Endometrial microvascular endothelial cells (primary cell): Measurements from ENCODE around the gene ICOS. TPM values are rescaled to one million over a fixed set of nuclear protein-coding genes. Genes with fewer than 3 reads are reported as not detected.
"Not testable (repeated sequence)": the region's sequence is repeated elsewhere in the genome, so short reads cannot be mapped to it uniquely, and the experiment has no call there.

ENCODE experiments used
- in situ Hi-C: cut with HindIII; loops from 2 replicates; pipeline ENCODE4 v1.10.0; 2017; ENCODE audit warnings: low sequenced_read_pairs, low pct_unique_long_range_greater_than_20kb; ENCODE audit errors: inconsistent ontology term
- total RNA-seq: library from RNA; depleted of rRNA; stranded (reverse); fragments of >200 nt; gene quantifications from one replicate; pipeline ENCODE4 v1.2.3, GENCODE V29; 2015; ENCODE audit errors: inconsistent ontology term

Gene ICOS
- total RNA-seq, 1 donor from 2014 or later = not detected

DNA sequence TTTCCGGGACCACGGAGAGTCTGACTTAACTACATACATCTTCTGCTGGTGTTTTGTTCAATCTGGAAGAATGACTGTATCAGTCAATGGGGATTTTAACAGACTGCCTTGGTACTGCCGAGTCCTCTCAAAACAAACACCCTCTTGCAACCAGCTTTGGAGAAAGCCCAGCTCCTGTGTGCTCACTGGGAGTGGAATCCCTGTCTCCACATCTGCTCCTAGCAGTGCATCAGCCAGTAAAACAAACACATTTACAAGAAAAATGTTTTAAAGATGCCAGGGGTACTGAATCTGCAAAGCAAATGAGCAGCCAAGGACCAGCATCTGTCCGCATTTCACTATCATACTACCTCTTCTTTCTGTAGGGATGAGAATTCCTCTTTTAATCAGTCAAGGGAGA, 23.1 kb downstream of the ICOS start:
- in situ Hi-C loops = no loop called here

- in situ Hi-C loops = no loop called here
Observed at GRCh38 chr2:203960811-203961210, 24.2 kb downstream of the ICOS start.

GRCh38 chr2:203965190-203965589, 28.6 kb downstream of the ICOS start:
- in situ Hi-C loops = not testable (repeated sequence)

DNA sequence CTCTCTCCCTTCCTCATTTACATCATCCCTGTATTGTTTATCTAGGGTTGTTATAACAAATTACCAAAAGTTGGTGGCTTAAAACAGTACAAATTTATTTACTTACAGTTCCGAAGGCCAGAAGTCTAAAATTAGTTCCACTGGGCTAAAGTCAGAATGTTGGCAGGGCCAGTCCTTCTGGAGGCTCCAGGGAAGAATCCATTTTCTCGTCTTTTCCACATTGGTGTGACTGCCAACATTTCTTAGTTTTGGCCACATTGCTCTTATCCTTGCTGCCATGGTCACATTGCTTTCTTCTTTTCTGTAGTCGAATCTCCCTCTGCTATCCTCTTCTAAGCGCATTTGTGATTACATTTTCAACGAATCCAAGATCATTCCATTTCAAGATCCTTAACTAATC, 34.7 kb downstream of the ICOS start:
- in situ Hi-C loops = no loop called here

DNA sequence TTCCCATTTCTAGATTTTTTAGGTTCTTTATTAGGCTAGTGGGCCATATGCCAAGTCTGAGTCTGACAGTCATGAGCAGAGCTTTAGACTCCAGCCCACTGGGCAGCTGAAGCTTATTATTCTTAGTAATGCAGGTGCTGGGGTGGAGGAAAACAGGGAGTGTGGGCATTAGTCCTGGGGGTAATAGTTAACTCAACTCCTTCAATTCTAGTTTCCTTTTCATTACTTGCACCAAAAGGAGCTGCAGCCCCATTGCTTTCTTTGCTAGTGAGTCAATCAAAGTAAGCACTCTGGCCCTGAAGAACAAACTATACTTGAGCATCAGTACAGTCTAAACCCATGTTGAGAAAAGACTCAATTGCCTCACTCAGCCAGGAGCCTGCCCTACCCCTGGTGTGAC, 35.5 kb downstream of the ICOS start:
- in situ Hi-C loops = no loop called here

DNA sequence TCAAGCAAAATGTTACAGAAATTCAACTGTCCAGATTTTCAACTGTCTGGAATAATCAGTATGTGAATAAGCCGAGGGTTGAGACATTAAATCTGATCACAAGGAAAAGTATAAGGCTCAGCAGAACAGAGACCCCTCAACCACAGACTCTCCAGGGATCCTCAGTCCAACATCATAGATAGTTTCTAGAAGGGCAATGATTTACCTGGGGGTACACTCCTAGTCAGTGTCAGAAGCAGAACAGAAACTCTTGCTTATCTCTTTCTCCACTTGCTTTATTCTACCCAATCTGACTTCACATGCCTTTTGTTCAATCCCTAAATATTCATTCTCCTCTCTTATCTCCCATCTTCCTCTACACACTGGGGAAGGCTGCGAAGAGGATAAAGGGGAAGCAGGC, 36.4 kb downstream of the ICOS start:
- in situ Hi-C loops = no loop called here

DNA sequence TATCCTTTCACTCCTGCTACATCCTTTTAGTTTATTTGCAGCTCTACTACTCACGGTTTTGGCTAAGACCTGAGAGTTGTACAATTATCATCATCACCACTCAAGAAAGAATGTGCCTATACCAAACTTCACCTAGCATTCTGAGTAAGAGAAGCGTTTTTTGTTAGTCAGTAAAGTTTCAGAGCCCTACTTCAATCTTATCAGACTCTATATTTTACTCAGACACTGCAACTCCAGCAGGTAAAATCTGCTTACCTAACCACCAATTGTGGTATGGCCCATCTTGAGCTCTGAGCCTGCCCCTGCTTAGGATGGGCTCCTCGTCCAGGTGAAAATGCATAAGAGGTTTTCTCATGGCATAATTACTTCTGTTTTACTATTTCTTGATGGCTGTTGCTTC, 37.1 kb downstream of the ICOS start:
- in situ Hi-C loops = no loop called here

DNA sequence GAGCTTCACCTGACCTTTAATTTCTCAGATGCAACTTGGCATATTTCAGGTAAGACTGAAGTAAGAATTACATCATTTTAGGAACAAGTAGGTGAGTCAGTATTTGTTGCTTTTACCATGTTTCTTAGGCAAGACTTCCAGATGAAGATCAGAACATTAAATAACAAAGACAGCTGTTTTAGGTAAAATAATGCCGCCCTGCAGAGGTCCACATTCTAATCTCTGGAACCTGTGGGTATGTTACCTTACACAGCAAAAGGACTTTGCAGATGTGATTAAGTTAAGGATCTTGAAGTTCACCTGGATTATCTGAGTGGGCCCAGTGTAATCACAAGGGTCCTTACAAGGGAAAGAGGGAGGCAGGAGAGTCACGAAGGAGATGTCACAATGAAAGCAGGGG, 39.3 kb downstream of the ICOS start:
- in situ Hi-C loops = no loop called here

DNA sequence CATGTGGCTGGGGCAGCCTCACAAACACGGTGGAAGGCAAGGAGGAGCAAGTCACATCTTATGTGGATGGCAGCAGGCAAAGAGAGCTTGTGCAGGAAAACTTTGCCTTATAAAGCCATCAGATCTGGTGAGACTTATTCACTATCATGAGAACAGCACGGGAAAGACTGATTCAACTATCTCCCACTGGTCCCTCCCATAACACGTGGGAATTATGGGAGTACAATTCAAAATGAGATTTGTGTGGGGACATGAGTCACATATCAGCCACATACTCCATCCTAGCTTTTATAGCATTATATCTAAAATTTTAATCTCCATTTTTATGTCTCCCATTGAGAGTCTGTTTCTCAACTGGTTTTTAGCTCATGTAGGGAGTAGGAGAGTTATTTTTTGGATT, 45.7 kb downstream of the ICOS start:
- in situ Hi-C loops = no loop called here

- in situ Hi-C loops = no loop called here
Observed at GRCh38 chr2:203983064-203983715, 46.6 kb downstream of the ICOS start.

DNA sequence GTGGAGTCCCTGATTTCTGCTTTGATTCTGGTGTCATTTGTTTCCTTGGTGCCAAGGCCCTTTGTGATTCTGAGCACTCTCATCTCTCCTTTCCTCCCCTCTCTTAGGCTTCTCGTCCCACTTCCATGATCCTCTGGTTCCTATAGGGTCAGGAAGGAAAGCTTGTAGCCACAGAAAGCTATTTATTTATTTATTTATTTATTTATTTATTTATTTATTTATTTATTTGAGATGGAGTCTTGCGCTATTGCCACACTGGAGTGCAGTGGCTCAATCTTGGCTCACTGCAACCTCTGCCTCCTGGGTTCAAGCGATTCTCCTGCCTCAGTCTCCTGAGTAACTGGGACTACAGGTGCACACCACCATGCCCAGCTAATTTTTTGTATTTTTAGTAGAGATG, 49.4 kb downstream of the ICOS start:
- in situ Hi-C loops = not testable (repeated sequence)

GRCh38 chr2:203987959-203988358, 51.4 kb downstream of the ICOS start:
- in situ Hi-C loops = no loop called here

- in situ Hi-C loops = no loop called here
Observed at GRCh38 chr2:203988500-203989260, 52.1 kb downstream of the ICOS start.

GRCh38 chr2:203989521-203989920, 53.0 kb downstream of the ICOS start:
- in situ Hi-C loops = no loop called here

GRCh38 chr2:203992509-203992908, 55.9 kb downstream of the ICOS start:
- in situ Hi-C loops = no loop called here

DNA sequence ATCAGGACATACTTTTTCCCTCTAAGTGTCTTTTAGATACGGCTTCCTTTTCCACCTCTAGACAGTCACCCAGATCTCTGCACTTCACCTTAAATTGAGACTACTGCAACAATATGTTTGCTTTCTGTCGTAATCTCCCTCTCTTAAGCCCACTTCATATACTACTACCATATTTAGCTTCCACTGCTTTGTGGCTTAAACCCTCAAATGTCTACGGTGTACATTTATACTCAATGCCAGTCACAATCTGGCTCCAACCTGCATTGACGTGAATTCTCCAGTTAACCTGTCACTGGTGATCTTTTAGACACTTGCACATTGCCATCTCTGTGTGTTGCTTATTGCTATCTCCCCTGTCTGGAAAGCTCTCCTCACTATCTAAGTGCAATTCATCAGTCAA, 56.4 kb downstream of the ICOS start:
- in situ Hi-C loops = no loop called here

DNA sequence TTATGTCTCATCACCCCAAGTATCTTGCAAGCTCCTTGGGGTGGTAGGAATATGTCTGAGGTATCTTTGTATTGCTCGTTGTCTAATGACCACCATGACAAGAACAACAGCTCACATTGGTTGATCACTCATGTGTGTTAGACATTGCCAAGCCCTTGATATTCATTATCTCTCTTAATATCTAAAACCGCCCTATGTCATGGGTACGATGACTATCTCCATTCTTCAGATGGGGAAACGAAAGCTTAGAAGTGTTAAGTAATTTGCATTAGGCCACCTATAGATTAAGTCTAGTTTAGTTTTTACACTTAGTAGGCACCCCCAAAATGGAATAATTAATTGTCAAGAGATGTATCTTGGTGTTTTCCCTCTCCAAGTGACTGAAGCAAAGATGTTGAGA, 57.0 kb downstream of the ICOS start:
- in situ Hi-C loops = no loop called here

- in situ Hi-C loops = no loop called here
Observed at GRCh38 chr2:203994735-203995134, 58.2 kb downstream of the ICOS start.

- in situ Hi-C loops = no loop called here
Observed at GRCh38 chr2:203996692-203997091, 60.1 kb downstream of the ICOS start.

GRCh38 chr2:203997481-203997880, 60.9 kb downstream of the ICOS start:
- in situ Hi-C loops = no loop called here
